ENCODE measurements around the gene SCAI. TPM values are rescaled to one million over a fixed set of nuclear protein-coding genes. Genes with fewer than 3 reads are reported as not detected.

Gene SCAI
- total and polyA plus RNA-seq, 4 donors: 1.4 to 39.9 (median 8.0) TPM

DNA sequence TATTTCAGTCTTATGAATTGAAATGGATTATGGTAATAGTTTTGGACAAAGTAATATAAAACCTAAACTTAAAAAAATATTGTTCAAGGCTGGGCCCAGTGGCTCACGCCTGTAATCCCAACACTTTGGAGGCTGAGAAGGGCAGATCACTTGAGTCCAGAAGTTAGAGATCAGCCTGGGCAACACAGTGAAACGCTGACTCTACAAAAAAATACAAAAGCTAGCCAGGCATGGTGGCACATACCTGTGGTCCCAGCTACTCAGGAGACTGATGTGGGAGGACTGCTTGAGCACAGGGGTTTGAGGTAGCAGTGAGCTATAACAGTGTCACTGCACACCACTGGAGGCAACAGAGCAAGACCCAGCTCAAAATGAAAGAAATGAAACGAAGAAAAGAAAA lies 81.9 kb downstream of the SCAI start:
- Histone ChIP-seq H3K27ac (ENCODE audit: low read depth in 1 of 2, low read length in 1 of 2) (no peak overlapping the region), H3K4me1 (ENCODE audit: control insufficient read depth in 5 of 5, insufficient read depth in 5 of 5, low read length in 5 of 5) (no peaks in the 10 kb centered on the region), H3K36me3 (ENCODE audit: control insufficient read depth in 4 of 4, insufficient read depth in 4 of 4, low read length in 4 of 4) (no peaks in the 10 kb centered on the region), H3K27me3 (ENCODE audit: control insufficient read depth in 3 of 3, insufficient read depth in 3 of 3, low read length in 2 of 3) (no peaks in the 10 kb centered on the region), H3K9me3 (ENCODE audit: control insufficient read depth in 4 of 4, insufficient read depth in 3 of 4, low read length in 3 of 4) (no peaks in the 10 kb centered on the region), H3K9ac (ENCODE audit: insufficient read depth in 1 of 2, low read length in 2 of 2) (no peak overlapping the region), H3K4me3 (no peak overlapping the region)
- ATAC-seq (ENCODE audit: insufficient read depth, low FRiP score): no peak
- no peak for DNase-seq
- TF ChIP-seq, protein P1, sequence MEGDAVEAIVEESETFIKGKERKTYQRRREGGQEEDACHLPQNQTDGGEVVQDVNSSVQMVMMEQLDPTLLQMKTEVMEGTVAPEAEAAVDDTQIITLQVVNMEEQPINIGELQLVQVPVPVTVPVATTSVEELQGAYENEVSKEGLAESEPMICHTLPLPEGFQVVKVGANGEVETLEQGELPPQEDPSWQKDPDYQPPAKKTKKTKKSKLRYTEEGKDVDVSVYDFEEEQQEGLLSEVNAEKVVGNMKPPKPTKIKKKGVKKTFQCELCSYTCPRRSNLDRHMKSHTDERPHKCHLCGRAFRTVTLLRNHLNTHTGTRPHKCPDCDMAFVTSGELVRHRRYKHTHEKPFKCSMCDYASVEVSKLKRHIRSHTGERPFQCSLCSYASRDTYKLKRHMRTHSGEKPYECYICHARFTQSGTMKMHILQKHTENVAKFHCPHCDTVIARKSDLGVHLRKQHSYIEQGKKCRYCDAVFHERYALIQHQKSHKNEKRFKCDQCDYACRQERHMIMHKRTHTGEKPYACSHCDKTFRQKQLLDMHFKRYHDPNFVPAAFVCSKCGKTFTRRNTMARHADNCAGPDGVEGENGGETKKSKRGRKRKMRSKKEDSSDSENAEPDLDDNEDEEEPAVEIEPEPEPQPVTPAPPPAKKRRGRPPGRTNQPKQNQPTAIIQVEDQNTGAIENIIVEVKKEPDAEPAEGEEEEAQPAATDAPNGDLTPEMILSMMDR (IDR thresholded peaks at IDR 0.05; ENCODE audit: control extremely low read depth, extremely low read depth): no peak
- WGBS, 2 donors: 84 to 96% methylated on average over 3 of the region's 3 CpGs

DNA sequence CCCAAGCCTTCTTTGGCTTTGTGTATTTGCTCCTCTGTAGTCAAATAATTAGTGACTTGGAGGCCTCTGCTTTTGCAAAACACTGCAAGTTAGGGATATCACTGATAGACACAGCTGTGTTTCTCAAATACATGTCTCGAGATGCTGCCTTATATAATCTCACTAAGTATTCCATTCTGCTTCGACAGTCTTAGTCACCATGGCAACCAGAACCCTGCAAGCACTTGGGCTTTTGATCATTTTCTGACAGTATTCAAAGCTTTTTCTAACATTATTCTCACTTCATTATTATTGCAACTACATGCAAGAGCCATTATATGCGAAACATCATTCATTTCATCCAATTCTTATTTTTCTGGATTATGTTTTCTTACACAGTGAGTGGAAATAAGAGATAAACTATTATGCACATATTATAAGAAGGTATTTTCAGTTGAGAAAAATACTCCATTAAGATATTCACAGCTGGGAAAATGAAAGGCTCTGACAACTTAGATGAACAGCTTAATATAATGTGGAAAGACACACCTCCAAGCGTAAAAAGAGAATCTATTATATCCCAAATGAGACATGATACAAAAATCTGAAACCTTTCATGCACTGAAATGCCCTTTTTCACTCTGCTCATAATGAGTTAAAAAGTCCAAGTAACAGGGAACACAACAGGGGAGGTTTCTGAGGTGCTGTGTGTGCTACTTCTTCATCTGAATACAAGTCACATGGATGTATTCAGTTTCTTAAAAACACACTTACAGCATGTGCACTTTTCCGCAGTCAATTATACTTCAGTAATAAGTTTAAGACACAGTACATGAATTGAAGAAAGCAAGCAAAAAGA lies 93.9 kb downstream of the SCAI start:
- H3K4me1 ChIP-seq (ENCODE audit: control insufficient read depth in 5 of 5, insufficient read depth in 5 of 5, low read length in 5 of 5): no peaks in the 10 kb centered on the region
- no peak overlapping the region for H3K27ac ChIP-seq (ENCODE audit: low read depth in 1 of 2, low read length in 1 of 2)
- ATAC-seq (ENCODE audit: insufficient read depth, low FRiP score) (no peak), DNase-seq (peak in 2 of 3 donors; percentile 16 to 21)
- no peaks in the 10 kb centered on the region for H3K9me3 ChIP-seq (ENCODE audit: control insufficient read depth in 4 of 4, insufficient read depth in 3 of 4, low read length in 3 of 4)
- WGBS, 2 donors: 89 to 93% methylated on average over 5 of the region's 5 CpGs
- H3K4me3 ChIP-seq: no peak overlapping the region
- H3K27me3 ChIP-seq (ENCODE audit: control insufficient read depth in 3 of 3, insufficient read depth in 3 of 3, low read length in 2 of 3): no peaks in the 10 kb centered on the region
- TF ChIP-seq, protein P1 (IDR thresholded peaks at IDR 0.05; ENCODE audit: control extremely low read depth, extremely low read depth): no peak
- H3K36me3 ChIP-seq (ENCODE audit: control insufficient read depth in 4 of 4, insufficient read depth in 4 of 4, low read length in 4 of 4): no peaks in the 10 kb centered on the region
- no peak overlapping the region for H3K9ac ChIP-seq (ENCODE audit: insufficient read depth in 1 of 2, low read length in 2 of 2)

DNA sequence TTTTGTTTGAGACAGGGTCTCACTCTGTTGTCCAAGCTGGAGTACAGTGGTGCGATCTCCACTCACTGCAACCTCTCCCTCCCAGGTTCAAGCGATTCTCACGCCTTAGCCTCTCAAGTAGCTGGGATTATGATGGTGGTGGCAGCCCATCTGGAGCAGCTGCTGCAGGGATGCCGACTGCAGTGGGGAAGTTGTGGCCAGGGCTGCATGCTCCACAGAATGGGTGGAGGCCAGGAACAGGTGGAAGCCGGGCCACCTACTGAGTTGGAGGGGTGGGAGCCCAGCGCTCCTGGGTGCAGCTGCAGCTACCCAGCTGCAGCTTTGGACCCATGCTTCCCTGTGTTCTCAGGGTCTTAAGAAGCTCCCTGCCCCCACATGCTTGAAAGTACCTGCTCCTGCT lies 99.7 kb downstream of the SCAI start:
- Histone ChIP-seq H3K9ac (ENCODE audit: insufficient read depth in 1 of 2, low read length in 2 of 2) (no peak overlapping the region), H3K36me3 (ENCODE audit: control insufficient read depth in 4 of 4, insufficient read depth in 4 of 4, low read length in 4 of 4) (no peaks in the 10 kb centered on the region), H3K27me3 (ENCODE audit: control insufficient read depth in 3 of 3, insufficient read depth in 3 of 3, low read length in 2 of 3) (no peaks in the 10 kb centered on the region), H3K4me3 (no peak overlapping the region), H3K4me1 (ENCODE audit: control insufficient read depth in 5 of 5, insufficient read depth in 5 of 5, low read length in 5 of 5) (peaks cover 0 to 1% (median 0%) of the 10 kb centered on the region in 5 donors), H3K27ac (ENCODE audit: low read depth in 1 of 2, low read length in 1 of 2) (no peak overlapping the region), H3K9me3 (ENCODE audit: control insufficient read depth in 4 of 4, insufficient read depth in 3 of 4, low read length in 3 of 4) (no peaks in the 10 kb centered on the region)
- 89 to 94% methylated on average over 6 of the region's 6 CpGs for WGBS, 2 donors
- ATAC-seq (ENCODE audit: insufficient read depth, low FRiP score) (no peak), DNase-seq (no peak)
- TF ChIP-seq, protein P1 (IDR thresholded peaks at IDR 0.05; ENCODE audit: control extremely low read depth, extremely low read depth): no peak
